Fibroblast of lung (primary cell): Measurements from ENCODE around the gene VAMP5. TPM values are rescaled to one million over a fixed set of nuclear protein-coding genes. Genes with fewer than 3 reads are reported as not detected.

Source experiments
- DNase-seq, 2 donors: peaks; one replicate each; pipeline versions ENCODE4 v3.0.0 to v3.0.0-alpha.2; 2010; ENCODE audit warnings: low read depth in 2 of 2
- H2AFZ ChIP-seq: 2 replicates; pipeline ENCODE4 v1.5.1; 2012; ENCODE audit warnings: low read length, control low read depth, inconsistent platforms
- H3K27ac ChIP-seq: 2 replicates; pipeline ENCODE4 v1.5.1; 2011; ENCODE audit warnings: low read length, control low read depth; ENCODE audit not compliant: insufficient read depth
- H3K27me3 ChIP-seq: 2 replicates; pipeline ENCODE4 v1.5.1; 2011; ENCODE audit warnings: mild to moderate bottlenecking, low read length; ENCODE audit not compliant: control insufficient read depth, insufficient read depth
- H3K36me3 ChIP-seq: 2 replicates; pipeline ENCODE4 v1.5.1; 2011; ENCODE audit warnings: low read length; ENCODE audit not compliant: control insufficient read depth, insufficient read depth
- H3K4me1 ChIP-seq: 2 replicates; pipeline ENCODE4 v1.5.1; 2011; ENCODE audit warnings: low read length; ENCODE audit not compliant: control insufficient read depth, insufficient read depth; ENCODE audit errors: extremely low read depth
- H3K4me2 ChIP-seq: 2 replicates; pipeline ENCODE4 v1.5.1; 2011; ENCODE audit warnings: low read length, control low read depth; ENCODE audit not compliant: insufficient read depth; ENCODE audit errors: extremely low read depth
- H3K4me3 ChIP-seq, 4 experiments: fragments of 200-600 bp in 1 of 4; sonication (generic) in 1 of 4; replicated peaks in 1 of 4; 2 replicates each; pipeline ENCODE4 v1.5.1; 2011 to 2016; ENCODE audit warnings: low read length in 4 of 4, low read depth in 3 of 4, mild to moderate bottlenecking in 3 of 4, control low read depth in 2 of 4, inconsistent platforms in 1 of 4, mixed read lengths in 1 of 4; ENCODE audit not compliant: insufficient read depth in 1 of 4; ENCODE audit errors: control extremely low read depth in 1 of 4
- H3K79me2 ChIP-seq: 2 replicates; pipeline ENCODE4 v1.5.1; 2012; ENCODE audit warnings: mild to moderate bottlenecking, low read length, inconsistent platforms; ENCODE audit not compliant: control insufficient read depth, insufficient read depth
- H3K9ac ChIP-seq: 2 replicates; pipeline ENCODE4 v1.5.1; 2011; ENCODE audit warnings: mild to moderate bottlenecking, low read length, control low read depth; ENCODE audit not compliant: insufficient read depth
- H3K9me3 ChIP-seq: 2 replicates; pipeline ENCODE4 v1.5.1; 2012; ENCODE audit warnings: low read depth, low read length; ENCODE audit not compliant: control insufficient read depth, insufficient read depth
- H4K20me1 ChIP-seq: 2 replicates; pipeline ENCODE4 v1.5.1; 2011; ENCODE audit warnings: low read length; ENCODE audit not compliant: control insufficient read depth, insufficient read depth; ENCODE audit errors: extremely low read depth
- CTCF ChIP-seq, 2 donors: IDR thresholded peaks in 1 of 2; conservative IDR thresholded peaks in 1 of 2; 1 replicate in 1 of 2; 2 replicates in 1 of 2; pipeline ENCODE4 v1.5.1; 2011 to 2012; ENCODE audit warnings: low read length in 2 of 2, control low read depth in 1 of 2, inconsistent platforms in 1 of 2, low read depth in 1 of 2, mild to moderate bottlenecking in 1 of 2
- EZH2 ChIP-seq: IDR thresholded peaks from 2 replicates; pipeline ENCODE4 v1.5.1; 2012; ENCODE audit warnings: low read length, control low read depth, mild to moderate bottlenecking; ENCODE audit errors: missing control alignments
- polyA plus RNA-seq, 2 donors: library from polyadenylated mRNA; depleted of rRNA in 1 of 2; stranded (reverse) in 1 of 2; unstranded in 1 of 2; fragments of >200 nt; gene quantifications; 2 replicates each; pipeline ENCODE4 v1.2.1, GENCODE V29; 2011 to 2012; ENCODE audit warnings: missing spikeins in 1 of 2
- total RNA-seq: library from RNA; depleted of rRNA; stranded (reverse); fragments of >200 nt; gene quantifications from 2 replicates; pipeline ENCODE4 v1.2.1, GENCODE V29; 2014

The VAMP5 gene
- total and polyA plus RNA-seq, 2 donors (not counting 1 experiment from before 2014, with no cell fraction given): 69.5 to 212 TPM

GRCh38 chr2:85566265-85566664 is 18.0 kb upstream of the VAMP5 start:
- no peak for DNase-seq
- no peaks in the 10 kb centered on the region for H4K20me1 ChIP-seq

GRCh38 chr2:85575739-85576138 is 8.5 kb upstream of the VAMP5 start:
- TF ChIP-seq EZH2 (no peak), CTCF (conservative IDR thresholded peaks at IDR 0.05 in 1 of 2, IDR thresholded peaks at IDR 0.05 in 1 of 2; ENCODE audit: low read depth in 1 of 2, low read length in 2 of 2) (no peak)
- H3K9ac ChIP-seq: no peak overlapping the region
- no peak overlapping the region for H3K4me3 ChIP-seq
- no peaks in the 10 kb centered on the region for H3K79me2 ChIP-seq
- no peaks in the 10 kb centered on the region for H4K20me1 ChIP-seq
- no peaks in the 10 kb centered on the region for H3K9me3 ChIP-seq
- H3K4me1 ChIP-seq: peaks cover 20% of the 10 kb centered on the region
- no peak overlapping the region for H3K4me2 ChIP-seq
- H3K27me3 ChIP-seq: no peaks in the 10 kb centered on the region
- no peak overlapping the region for H2AFZ ChIP-seq
- H3K36me3 ChIP-seq: no peaks in the 10 kb centered on the region
- H3K27ac ChIP-seq: no peak overlapping the region
- DNase-seq: no peak

More at GRCh38 chr2:85566265-85566664, 18.0 kb upstream of the VAMP5 start:
- TF ChIP-seq EZH2: no peak
- no peak for TF ChIP-seq CTCF (conservative IDR thresholded peaks at IDR 0.05 in 1 of 2, IDR thresholded peaks at IDR 0.05 in 1 of 2; ENCODE audit: low read depth in 1 of 2, low read length in 2 of 2)
- no peaks in the 10 kb centered on the region for H3K9me3 ChIP-seq
- no peak overlapping the region for H3K27ac ChIP-seq
- H3K36me3 ChIP-seq: no peaks in the 10 kb centered on the region
- no peaks in the 10 kb centered on the region for H3K79me2 ChIP-seq
- H3K4me3 ChIP-seq: no peak overlapping the region
- H3K4me1 ChIP-seq: no peaks in the 10 kb centered on the region
- H2AFZ ChIP-seq: no peak overlapping the region
- H3K27me3 ChIP-seq: peaks cover 3% of the 10 kb centered on the region
- no peak overlapping the region for H3K9ac ChIP-seq
- no peak overlapping the region for H3K4me2 ChIP-seq

GRCh38 chr2:85577063-85577385 is 7.2 kb upstream of the VAMP5 start:
- Histone ChIP-seq H3K4me3 (no peak overlapping the region), H3K4me1 (peaks cover 20% of the 10 kb centered on the region), H3K4me2 (no peak overlapping the region), H3K9ac (no peak overlapping the region), H2AFZ (no peak overlapping the region), H3K27ac (no peak overlapping the region), H3K9me3 (no peaks in the 10 kb centered on the region), H3K36me3 (no peaks in the 10 kb centered on the region), H3K27me3 (no peaks in the 10 kb centered on the region), H4K20me1 (no peaks in the 10 kb centered on the region), H3K79me2 (no peaks in the 10 kb centered on the region)
- TF ChIP-seq EZH2 (no peak), CTCF (conservative IDR thresholded peaks at IDR 0.05 in 1 of 2, IDR thresholded peaks at IDR 0.05 in 1 of 2; ENCODE audit: low read depth in 1 of 2, low read length in 2 of 2) (no peak)
- no peak for DNase-seq
